BE2C (cell line): ENCODE data around the gene TTC39C.

Source experiments
- DNase-seq: peaks from one replicate; pipeline ENCODE4 v3.0.0-alpha.2; 2020
- H3K27me3 ChIP-seq: fragments of 250-450 bp; sonication (Bioruptor Pico); 2 replicates; pipeline ENCODE4 v1.5.1; 2020; ENCODE audit warnings: mild to moderate bottlenecking
- H3K36me3 ChIP-seq: fragments of 250-450 bp; sonication (Bioruptor Pico); 2 replicates; pipeline ENCODE4 v1.5.1; 2020; ENCODE audit warnings: mild to moderate bottlenecking
- H3K4me1 ChIP-seq: fragments of 250-450 bp; sonication (Bioruptor Pico); 2 replicates; pipeline ENCODE4 v1.5.1; 2020
- H3K4me3 ChIP-seq: 2 replicates; pipeline ENCODE4 v1.5.1; 2011; ENCODE audit warnings: low read depth, low read length
- H3K9me3 ChIP-seq: fragments of 250-450 bp; sonication (Bioruptor Pico); 2 replicates; pipeline ENCODE4 v1.5.1; 2020
- CTCF ChIP-seq: IDR thresholded peaks from 2 replicates; pipeline ENCODE4 v1.5.1; 2012; ENCODE audit warnings: mild to moderate bottlenecking, low read depth, low read length

Gene TTC39C

GRCh38 chr18:24006712-24007313, 7.7 kb upstream of the TTC39C start:
- H3K9me3 ChIP-seq, result no peaks in the 10 kb centered on the region
- no peaks in the 10 kb centered on the region for H3K27me3 ChIP-seq
- DNase-seq, result no peak
- TF ChIP-seq CTCF, result no peak
- no peaks in the 10 kb centered on the region for H3K4me1 ChIP-seq
- no peaks in the 10 kb centered on the region for H3K36me3 ChIP-seq
- no peak overlapping the region for H3K4me3 ChIP-seq

- no peaks in the 10 kb centered on the region for H3K36me3 ChIP-seq
- no peaks in the 10 kb centered on the region for H3K27me3 ChIP-seq
- TF ChIP-seq CTCF, result no peak
- H3K4me1 ChIP-seq, result no peaks in the 10 kb centered on the region
- no peak for DNase-seq
- no peak overlapping the region for H3K4me3 ChIP-seq
- H3K9me3 ChIP-seq, result no peaks in the 10 kb centered on the region
These were observed 5.3 kb upstream of the TTC39C start for GRCh38 chr18:24009246-24009645.

GRCh38 chr18:24009651-24010333, 4.8 kb upstream of the TTC39C start:
- Histone ChIP-seq H3K9me3 (no peaks in the 10 kb centered on the region), H3K4me3 (no peak overlapping the region), H3K36me3 (no peaks in the 10 kb centered on the region), H3K4me1 (no peaks in the 10 kb centered on the region), H3K27me3 (no peaks in the 10 kb centered on the region)
- DNase-seq, result no peak
- no peak for TF ChIP-seq CTCF

- DNase-seq, result no peak
- Histone ChIP-seq H3K4me3 (no peak overlapping the region), H3K36me3 (no peaks in the 10 kb centered on the region), H3K9me3 (no peaks in the 10 kb centered on the region), H3K27me3 (no peaks in the 10 kb centered on the region), H3K4me1 (no peaks in the 10 kb centered on the region)
- no peak for TF ChIP-seq CTCF
These were observed 3.9 kb upstream of the TTC39C start for GRCh38 chr18:24010673-24011072.

GRCh38 chr18:24011123-24011917, 3.2 kb upstream of the TTC39C start:
- TF ChIP-seq CTCF, result no peak
- Histone ChIP-seq H3K4me1 (no peaks in the 10 kb centered on the region), H3K27me3 (no peaks in the 10 kb centered on the region)

GRCh38 chr18:24013051-24013450, 1.5 kb upstream of the TTC39C start:
- Histone ChIP-seq H3K27me3 (no peaks in the 10 kb centered on the region), H3K9me3 (no peaks in the 10 kb centered on the region), H3K4me3 (no peak overlapping the region), H3K36me3 (no peaks in the 10 kb centered on the region), H3K4me1 (no peaks in the 10 kb centered on the region)
- no peak for TF ChIP-seq CTCF
- no peak for DNase-seq

More at GRCh38 chr18:24011123-24011917, 3.2 kb upstream of the TTC39C start:
- Histone ChIP-seq H3K4me3 (no peak overlapping the region), H3K36me3 (no peaks in the 10 kb centered on the region), H3K9me3 (no peaks in the 10 kb centered on the region)
- DNase-seq, result no peak
